NCI-H510A (cell line): Measurements from ENCODE around the gene OLFM1.
"Not testable (repeated sequence)": the region's sequence is repeated elsewhere in the genome, so short reads cannot be mapped to it uniquely, and the experiment has no call there.

Experiments used
- DNase-seq: peaks from one replicate; lab custom pipeline; 2025; lab: John Stamatoyannopoulos, UW

OLFM1 gene

GRCh38 chr9:135060461-135061116 lies 26.9 kb upstream of the OLFM1 start:
- no peak for DNase-seq

- DNase-seq = no peak
These were observed 26.0 kb upstream of the OLFM1 start for GRCh38 chr9:135061441-135061840.

GRCh38 chr9:135062254-135062653 lies 25.2 kb upstream of the OLFM1 start:
- DNase-seq = no peak

GRCh38 chr9:135063466-135063865 lies 24.0 kb upstream of the OLFM1 start:
- DNase-seq = not testable (repeated sequence)

GRCh38 chr9:135063888-135064287 lies 23.6 kb upstream of the OLFM1 start:
- not testable (repeated sequence) for DNase-seq

GRCh38 chr9:135065151-135065550 lies 22.3 kb upstream of the OLFM1 start:
- no peak for DNase-seq

- DNase-seq = no peak
These were observed 21.7 kb upstream of the OLFM1 start for GRCh38 chr9:135065804-135066203.

GRCh38 chr9:135066291-135066690 lies 21.2 kb upstream of the OLFM1 start:
- no peak for DNase-seq

- no peak for DNase-seq
These were observed 20.3 kb upstream of the OLFM1 start for GRCh38 chr9:135067096-135067710.

GRCh38 chr9:135068776-135069415 lies 18.6 kb upstream of the OLFM1 start:
- no peak for DNase-seq

GRCh38 chr9:135069558-135070197 lies 17.8 kb upstream of the OLFM1 start:
- no peak for DNase-seq

GRCh38 chr9:135070198-135070951 lies 17.1 kb upstream of the OLFM1 start:
- DNase-seq = no peak

- DNase-seq = no peak
These were observed 16.3 kb upstream of the OLFM1 start for GRCh38 chr9:135070964-135071735.

GRCh38 chr9:135073081-135073740 lies 14.3 kb upstream of the OLFM1 start:
- DNase-seq = no peak

GRCh38 chr9:135073741-135074305 lies 13.6 kb upstream of the OLFM1 start:
- no peak for DNase-seq

GRCh38 chr9:135074354-135075233 lies 12.9 kb upstream of the OLFM1 start:
- DNase-seq = no peak

GRCh38 chr9:135075234-135076142 lies 12.0 kb upstream of the OLFM1 start:
- no peak for DNase-seq

GRCh38 chr9:135076143-135076875 lies 11.2 kb upstream of the OLFM1 start:
- no peak for DNase-seq
